Hematopoietic multipotent progenitor cell treated with erythropoietin and hydrocortisone succinate and interleukin-3 and kit ligand, for 8 days (in vitro differentiated cells): ENCODE results near the gene C6orf89.

Experiments used
- DNase-seq: peaks from one replicate; pipeline ENCODE4 v3.0.0-alpha.2; 2015

C6orf89 gene

GRCh38 chr6:36953931-36954261, 68.1 kb downstream of the C6orf89 start:
- no peak for DNase-seq

GRCh38 chr6:36954262-36954931, 68.6 kb downstream of the C6orf89 start, which contains the start of gene PI16:
TSS of gene PI16 (plus strand) at chr6:36954738. CDS start at chr6:36954761, 23 bp downstream.
- peak; percentile 91 for DNase-seq

GRCh38 chr6:36955136-36955535, 69.4 kb downstream of the C6orf89 start:
- no peak for DNase-seq

GRCh38 chr6:36955671-36956445, 70.1 kb downstream of the C6orf89 start:
- no peak for DNase-seq

- DNase-seq, result no peak
Observed at GRCh38 chr6:36956446-36956820, 70.7 kb downstream of the C6orf89 start.

GRCh38 chr6:36957773-36958271, 72.1 kb downstream of the C6orf89 start:
- no peak for DNase-seq

GRCh38 chr6:36958775-36959554, 73.2 kb downstream of the C6orf89 start:
- no peak for DNase-seq

GRCh38 chr6:36959555-36960250, 74.0 kb downstream of the C6orf89 start:
- DNase-seq, result no peak

- DNase-seq, result no peak
Observed at GRCh38 chr6:36961441-36962435, 76.0 kb downstream of the C6orf89 start.

- DNase-seq, result peak; percentile 71
Observed at GRCh38 chr6:36962874-36963273, 77.1 kb downstream of the C6orf89 start.

GRCh38 chr6:36963451-36964290, 77.9 kb downstream of the C6orf89 start:
- peak; percentile 65 for DNase-seq

- DNase-seq, result no peak
Observed at GRCh38 chr6:36964349-36964748, 78.6 kb downstream of the C6orf89 start.

- no peak for DNase-seq
Observed at GRCh38 chr6:36964908-36965307, 79.2 kb downstream of the C6orf89 start.

- no peak for DNase-seq
Observed at GRCh38 chr6:36967301-36967700, 81.5 kb downstream of the C6orf89 start.

- no peak for DNase-seq
Observed at GRCh38 chr6:36967757-36968156, 82.0 kb downstream of the C6orf89 start.

GRCh38 chr6:36968266-36968977, 82.7 kb downstream of the C6orf89 start:
- DNase-seq, result peak; percentile 70

GRCh38 chr6:36969240-36969691, 83.5 kb downstream of the C6orf89 start:
- DNase-seq, result no peak

- DNase-seq, result no peak
Observed at GRCh38 chr6:36969988-36970891, 84.5 kb downstream of the C6orf89 start.
